ENCODE measurements around the gene LAMTOR2. TPM values are rescaled to one million over a fixed set of nuclear protein-coding genes. Genes with fewer than 3 reads are reported as not detected.

The LAMTOR2 gene
- total and polyA plus RNA-seq, 2 experiments from 2014 or later = 48.5 to 142 TPM

GRCh38 chr1:156019946-156020292 lies 34.7 kb upstream of the LAMTOR2 start:
- H4K20me1 ChIP-seq (ENCODE audit: insufficient read depth, poor library complexity, severe bottlenecking) = no peaks in the 10 kb centered on the region
- H3K79me2 ChIP-seq = peaks cover 44% of the 10 kb centered on the region
- no peaks in the 10 kb centered on the region for H3K36me3 ChIP-seq (replicated peaks; ENCODE audit: insufficient read depth, low read depth)
- peaks cover 10% of the 10 kb centered on the region for H3K4me1 ChIP-seq (ENCODE audit: insufficient read depth)
- H3K4me3 ChIP-seq = peak overlapping the region; percentile 65
- peak overlapping the region; percentile 62 for H3K27ac ChIP-seq
- H3K9me3 ChIP-seq (ENCODE audit: low read depth) = no peaks in the 10 kb centered on the region
- H3K9me2 ChIP-seq (replicated peaks; ENCODE audit: insufficient read depth) = no peaks in the 10 kb centered on the region
- H3K4me2 ChIP-seq = peak overlapping the region; percentile 80
- DNase-seq (ENCODE audit: low spot score) = no peak
- TF ChIP-seq EZH2phosphoT487 (IDR thresholded peaks at IDR 0.05; ENCODE audit: low read depth, severe bottlenecking, unreplicated experiment) (no peak), CTCF (IDR thresholded peaks at IDR 0.05; ENCODE audit: poor library complexity) (no peak), EZH2 (IDR thresholded peaks at IDR 0.05; ENCODE audit: borderline replicate concordance) (no peak)
- no peaks in the 10 kb centered on the region for H3K27me3 ChIP-seq
- WGBS (ENCODE audit: low lambda C conversion rate, missing lambda C conversion rate) = 49% methylated on average over 8 of the region's 8 CpGs
- no peak overlapping the region for H2AFZ ChIP-seq

DNA sequence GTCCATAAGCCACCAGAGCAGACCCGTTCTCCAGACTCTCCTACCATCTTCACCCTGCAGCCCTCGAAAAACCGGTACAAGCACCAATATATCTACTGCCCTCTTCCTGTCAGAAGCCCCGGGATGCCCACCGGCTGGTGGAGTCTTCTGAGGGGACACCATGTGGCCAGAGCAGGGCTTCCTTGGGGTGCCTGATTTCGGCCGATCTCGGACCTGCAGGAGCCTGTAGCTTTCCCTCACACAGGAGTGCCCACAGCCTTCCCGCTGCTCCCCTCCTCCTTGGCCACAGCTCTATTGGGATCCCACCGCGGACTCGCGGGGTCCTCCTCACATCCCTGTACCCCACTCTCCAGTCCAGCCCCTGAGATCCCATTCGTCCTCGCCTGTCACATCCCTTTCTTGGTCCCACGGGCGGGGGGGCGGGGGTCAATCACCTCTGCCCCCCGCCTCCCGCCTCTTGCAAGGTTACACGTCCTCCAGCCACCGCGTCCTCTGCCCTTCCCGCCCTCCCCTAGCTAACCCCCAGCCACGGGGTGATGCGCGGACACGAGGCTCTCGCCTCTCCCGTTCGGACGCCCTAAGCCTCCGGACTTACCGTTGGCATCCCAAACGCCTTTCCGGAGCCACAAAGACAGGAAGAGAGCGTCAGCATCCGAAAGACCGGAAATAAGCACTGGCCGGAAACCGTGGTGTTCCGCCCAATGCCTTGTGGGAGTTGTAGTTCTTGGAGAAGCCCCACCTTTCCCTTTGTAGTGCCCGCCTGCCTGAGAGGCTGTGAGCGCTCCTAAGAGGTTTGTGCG lies 34.1 kb upstream of the LAMTOR2 start, which contains the start of gene SSR2:
Gene SSR2, minus strand, starts transcription at position 659 of the 800 bp plus-strand sequence. CDS start 784 bp downstream, outside the sequence.
- H3K4me1 ChIP-seq (ENCODE audit: insufficient read depth) = peaks cover 15% of the 10 kb centered on the region
- DNase-seq (ENCODE audit: low spot score) = peak; percentile 93
- H3K4me2 ChIP-seq = peak within 1 kb of the TSS; percentile 80
- H3K4me3 ChIP-seq = peak within 1 kb of the TSS; percentile 65
- H3K27me3 ChIP-seq = no peaks in the 10 kb centered on the region
- WGBS (ENCODE audit: low lambda C conversion rate, missing lambda C conversion rate) = 2% methylated on average over 25 of the region's 45 CpGs
- peaks cover 42% of the 10 kb centered on the region for H3K79me2 ChIP-seq
- H4K20me1 ChIP-seq (ENCODE audit: insufficient read depth, poor library complexity, severe bottlenecking) = no peaks in the 10 kb centered on the region
- no peaks in the 10 kb centered on the region for H3K9me2 ChIP-seq (replicated peaks; ENCODE audit: insufficient read depth)
- no peak for TF ChIP-seq EZH2 (IDR thresholded peaks at IDR 0.05; ENCODE audit: borderline replicate concordance)
- TF ChIP-seq CTCF (IDR thresholded peaks at IDR 0.05; ENCODE audit: poor library complexity) = no peak
- TF ChIP-seq EZH2phosphoT487 (IDR thresholded peaks at IDR 0.05; ENCODE audit: low read depth, severe bottlenecking, unreplicated experiment) = no peak
- no peaks in the 10 kb centered on the region for H3K9me3 ChIP-seq (ENCODE audit: low read depth)
- peak within 1 kb of the TSS; percentile 62 for H3K27ac ChIP-seq
- peak within 1 kb of the TSS; percentile 78 for H2AFZ ChIP-seq
- no peaks in the 10 kb centered on the region for H3K36me3 ChIP-seq (replicated peaks; ENCODE audit: insufficient read depth, low read depth)

DNA sequence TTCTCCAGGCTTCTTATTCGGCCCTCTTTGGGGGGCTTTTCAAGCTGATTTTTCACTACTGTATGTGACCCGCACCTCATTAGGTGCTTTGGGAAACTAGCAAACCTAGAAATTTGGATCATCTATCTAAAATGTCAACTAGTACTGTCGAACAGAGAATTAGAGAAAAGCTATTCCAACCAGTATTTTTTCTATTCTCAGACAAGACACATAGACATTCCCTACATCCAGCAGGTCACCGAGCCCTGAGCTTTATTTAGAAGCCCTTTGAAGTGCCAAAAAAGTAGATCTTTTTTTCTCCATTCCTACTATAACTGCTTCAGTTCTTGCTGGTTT lies 33.5 kb upstream of the LAMTOR2 start:
- H3K36me3 ChIP-seq (replicated peaks; ENCODE audit: insufficient read depth, low read depth) = no peaks in the 10 kb centered on the region
- H3K9me3 ChIP-seq (ENCODE audit: low read depth) = no peaks in the 10 kb centered on the region
- H3K9me2 ChIP-seq (replicated peaks; ENCODE audit: insufficient read depth) = no peaks in the 10 kb centered on the region
- H3K4me2 ChIP-seq = peak overlapping the region; percentile 80
- no peak overlapping the region for H3K27ac ChIP-seq
- no peaks in the 10 kb centered on the region for H3K27me3 ChIP-seq
- peaks cover 37% of the 10 kb centered on the region for H3K79me2 ChIP-seq
- 11% methylated on average over 4 of the region's 4 CpGs for WGBS (ENCODE audit: low lambda C conversion rate, missing lambda C conversion rate)
- peak overlapping the region; percentile 78 for H2AFZ ChIP-seq
- H4K20me1 ChIP-seq (ENCODE audit: insufficient read depth, poor library complexity, severe bottlenecking) = no peaks in the 10 kb centered on the region
- no peak for TF ChIP-seq EZH2 (IDR thresholded peaks at IDR 0.05; ENCODE audit: borderline replicate concordance)
- TF ChIP-seq EZH2phosphoT487 (IDR thresholded peaks at IDR 0.05; ENCODE audit: low read depth, severe bottlenecking, unreplicated experiment) = no peak
- TF ChIP-seq CTCF (IDR thresholded peaks at IDR 0.05; ENCODE audit: poor library complexity) = no peak
- peaks cover 17% of the 10 kb centered on the region for H3K4me1 ChIP-seq (ENCODE audit: insufficient read depth)
- H3K4me3 ChIP-seq = no peak overlapping the region
- DNase-seq (ENCODE audit: low spot score) = no peak
